HG02938 (cell line): Measurements from ENCODE around the gene GHR.
"Not testable (repeated sequence)": the region's sequence is repeated elsewhere in the genome, so short reads cannot be mapped to it uniquely, and the experiment has no call there.

Experiments
- ATAC-seq: cut with Tn5 transposase; IDR thresholded peaks from one replicate; pipeline ENCODE4 v1.9.1; 2021; ENCODE audit warnings: mild to moderate bottlenecking, moderate library complexity; ENCODE audit not compliant: unreplicated experiment

GHR gene

GRCh38 chr5:42638972-42639371, 215.7 kb downstream of the GHR start:
- ATAC-seq, result no peak

GRCh38 chr5:42640835-42641234, 217.6 kb downstream of the GHR start:
- no peak for ATAC-seq

GRCh38 chr5:42641336-42642005, 218.2 kb downstream of the GHR start:
- no peak for ATAC-seq

- no peak for ATAC-seq
These were observed 218.8 kb downstream of the GHR start for GRCh38 chr5:42642006-42642405.

GRCh38 chr5:42643360-42643759, 220.1 kb downstream of the GHR start:
- ATAC-seq, result no peak

GRCh38 chr5:42645138-42645537, 221.9 kb downstream of the GHR start:
- no peak for ATAC-seq

GRCh38 chr5:42648036-42648435, 224.8 kb downstream of the GHR start:
- ATAC-seq, result no peak

GRCh38 chr5:42648915-42649314, 225.7 kb downstream of the GHR start:
- no peak for ATAC-seq

GRCh38 chr5:42650084-42650483, 226.8 kb downstream of the GHR start:
- no peak for ATAC-seq

- no peak for ATAC-seq
These were observed 230.5 kb downstream of the GHR start for GRCh38 chr5:42653705-42654104.

GRCh38 chr5:42654645-42655044, 231.4 kb downstream of the GHR start:
- no peak for ATAC-seq

GRCh38 chr5:42655982-42656650, 232.9 kb downstream of the GHR start:
- no peak for ATAC-seq

- ATAC-seq, result no peak
These were observed 233.4 kb downstream of the GHR start for GRCh38 chr5:42656651-42657015.

GRCh38 chr5:42659869-42660268, 236.6 kb downstream of the GHR start:
- not testable (repeated sequence) for ATAC-seq

- ATAC-seq, result no peak
These were observed 242.6 kb downstream of the GHR start for GRCh38 chr5:42665857-42666256.

- no peak for ATAC-seq
These were observed 243.6 kb downstream of the GHR start for GRCh38 chr5:42666869-42667268.

- no peak for ATAC-seq
These were observed 245.0 kb downstream of the GHR start for GRCh38 chr5:42668254-42668653.

GRCh38 chr5:42672925-42673324, 249.7 kb downstream of the GHR start:
- ATAC-seq, result no peak

- ATAC-seq, result no peak
These were observed 252.4 kb downstream of the GHR start for GRCh38 chr5:42675602-42676001.

GRCh38 chr5:42676362-42676761, 253.1 kb downstream of the GHR start:
- no peak for ATAC-seq

GRCh38 chr5:42677156-42677842, 254.1 kb downstream of the GHR start:
- ATAC-seq, result no peak

GRCh38 chr5:42680046-42680445, 256.8 kb downstream of the GHR start:
- ATAC-seq, result no peak
